ENCODE data around the gene ALDH1L1.

DNA sequence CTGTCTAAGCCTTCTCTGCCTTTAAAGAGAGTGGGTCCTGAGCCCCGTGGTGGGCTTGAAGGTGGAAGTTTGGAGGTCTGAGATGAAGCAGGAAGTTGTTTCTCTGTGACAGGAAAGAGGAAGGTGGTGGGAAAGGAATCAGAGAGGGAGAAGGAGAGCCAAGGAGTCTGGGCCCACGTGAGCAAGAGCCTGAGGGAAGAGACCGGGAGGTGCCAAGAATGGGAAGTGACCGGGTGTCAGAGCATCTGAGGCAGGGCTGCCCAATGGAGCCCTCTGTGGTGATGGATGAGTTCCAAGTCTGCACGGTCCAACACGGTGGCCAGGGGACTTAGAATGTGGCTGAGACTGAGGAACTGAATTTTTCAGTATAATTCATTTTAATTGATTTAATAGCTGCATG is 24.6 kb downstream of the ALDH1L1 start:
- TF ChIP-seq CTCF (IDR thresholded peaks at IDR 0.05) (no peak), POLR2AphosphoS5 (IDR thresholded peaks at IDR 0.05; ENCODE audit: low read depth, low read length) (no peak), TCF7L2 (IDR thresholded peaks at IDR 0.05; ENCODE audit: low read depth, low read length) (no peak), SIN3A (IDR thresholded peaks at IDR 0.05; ENCODE audit: borderline replicate concordance, insufficient read depth, low read depth, low read length) (no peak), REST (IDR thresholded peaks at IDR 0.05; ENCODE audit: insufficient read depth in 1 of 2, low read depth in 2 of 2, low read length in 1 of 2) (no peak)
